ENCODE measurements around the gene SLC1A7.

SLC1A7 gene

GRCh38 chr1:53174971-53175913, 32.8 kb upstream of the SLC1A7 start:
- no peak for DNase-seq (ENCODE audit: low read depth in 1 of 2, low spot score in 1 of 2)
- no peak for TF ChIP-seq JUND (IDR thresholded peaks at IDR 0.05; ENCODE audit: low read depth)
- in situ Hi-C loops (cut with HindIII; ENCODE audit: low pct_unique_long_range_greater_than_20kb, low sequenced_read_pairs): no loop called here

- in situ Hi-C loops (cut with HindIII; ENCODE audit: low pct_unique_long_range_greater_than_20kb, low sequenced_read_pairs): no loop called here
- no peak for TF ChIP-seq JUND (IDR thresholded peaks at IDR 0.05; ENCODE audit: low read depth)
- peak in 1 of 2 experiments; percentile 27 for DNase-seq (ENCODE audit: low read depth in 1 of 2, low spot score in 1 of 2)
These were observed 30.1 kb upstream of the SLC1A7 start for GRCh38 chr1:53172426-53173128.

DNA sequence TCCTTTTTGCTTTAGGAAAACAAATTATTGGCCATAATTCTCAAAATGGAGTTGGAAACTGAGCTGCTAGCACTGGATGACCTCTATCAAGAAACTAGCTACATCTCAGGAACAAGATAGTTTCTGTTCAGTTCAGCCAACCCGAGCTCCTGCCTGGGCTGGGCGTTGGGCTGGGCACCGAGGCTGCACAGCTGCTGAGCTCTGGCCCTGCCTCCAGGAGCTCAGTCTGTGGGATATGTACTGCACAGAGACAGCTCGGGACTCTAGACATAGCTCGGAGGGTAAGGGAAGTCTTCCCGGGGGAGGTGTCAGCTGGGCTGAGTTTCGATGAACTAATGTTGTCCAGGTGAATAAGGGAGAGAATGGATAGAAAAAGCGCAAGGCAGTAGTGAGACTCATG, 24.5 kb upstream of the SLC1A7 start:
- in situ Hi-C loops (cut with HindIII; ENCODE audit: low pct_unique_long_range_greater_than_20kb, low sequenced_read_pairs): no loop called here
- TF ChIP-seq JUND (IDR thresholded peaks at IDR 0.05; ENCODE audit: low read depth): no peak
- DNase-seq (ENCODE audit: low read depth in 1 of 2, low spot score in 1 of 2): no peak

GRCh38 chr1:53166366-53166765, 23.9 kb upstream of the SLC1A7 start:
- TF ChIP-seq JUND (IDR thresholded peaks at IDR 0.05; ENCODE audit: low read depth): no peak
- in situ Hi-C loops (cut with HindIII; ENCODE audit: low pct_unique_long_range_greater_than_20kb, low sequenced_read_pairs): no loop called here
- no peak for DNase-seq (ENCODE audit: low read depth in 1 of 2, low spot score in 1 of 2)

DNA sequence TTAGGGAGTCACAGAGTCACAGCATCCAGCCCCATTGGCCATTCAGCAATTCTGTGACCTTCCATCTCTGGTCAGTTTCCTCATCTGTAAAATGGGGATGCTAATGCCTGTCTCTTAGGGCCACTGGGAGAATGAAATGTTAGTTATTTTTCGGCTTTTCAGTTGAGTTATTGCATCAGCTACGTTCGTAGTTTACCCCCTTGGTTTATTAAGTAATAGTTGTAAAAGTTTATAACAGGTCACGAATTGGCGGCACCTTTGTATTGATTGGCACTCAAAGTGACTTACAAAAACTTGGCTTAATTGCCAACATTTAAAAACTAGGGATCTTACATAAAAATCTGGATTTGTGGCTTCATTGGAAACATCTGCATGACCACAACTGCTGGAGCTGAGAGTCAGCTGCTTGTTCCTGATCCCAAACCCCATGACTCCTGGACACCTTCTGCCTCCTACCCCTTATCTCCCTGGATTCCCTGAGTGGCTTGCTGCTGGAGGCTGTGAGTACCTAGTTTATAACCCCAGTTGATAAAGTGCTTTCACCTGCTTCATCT, 23.0 kb upstream of the SLC1A7 start:
- no peak for TF ChIP-seq JUND (IDR thresholded peaks at IDR 0.05; ENCODE audit: low read depth)
- in situ Hi-C loops (cut with HindIII; ENCODE audit: low pct_unique_long_range_greater_than_20kb, low sequenced_read_pairs): no loop called here
- DNase-seq (ENCODE audit: low read depth in 1 of 2, low spot score in 1 of 2): no peak

- TF ChIP-seq JUND (IDR thresholded peaks at IDR 0.05; ENCODE audit: low read depth): no peak
- in situ Hi-C loops (cut with HindIII; ENCODE audit: low pct_unique_long_range_greater_than_20kb, low sequenced_read_pairs): no loop called here
- DNase-seq (ENCODE audit: low read depth in 1 of 2, low spot score in 1 of 2): no peak
These were observed 20.9 kb upstream of the SLC1A7 start for GRCh38 chr1:53163291-53163768.

DNA sequence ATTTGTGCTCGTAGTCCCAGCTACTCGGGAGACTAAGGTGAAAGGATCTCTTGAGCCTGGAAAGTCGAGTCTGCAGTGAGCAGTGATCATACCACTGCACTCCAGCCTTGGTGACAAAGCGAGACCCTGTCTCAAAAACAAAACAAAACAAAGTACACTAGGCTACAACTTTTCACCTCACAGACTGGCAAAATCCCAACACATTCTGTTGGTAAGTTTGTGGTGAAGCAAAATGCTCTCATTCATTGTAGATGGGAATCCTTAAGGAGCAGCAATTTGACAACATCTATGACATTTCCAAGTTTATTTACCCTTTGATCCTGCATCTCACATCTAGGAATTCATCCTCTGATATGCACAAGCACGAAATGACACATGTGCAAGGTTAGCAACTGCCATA, 20.2 kb upstream of the SLC1A7 start:
- DNase-seq (ENCODE audit: low read depth in 1 of 2, low spot score in 1 of 2): no peak
- TF ChIP-seq JUND (IDR thresholded peaks at IDR 0.05; ENCODE audit: low read depth): no peak
- in situ Hi-C loops (cut with HindIII; ENCODE audit: low pct_unique_long_range_greater_than_20kb, low sequenced_read_pairs): no loop called here

GRCh38 chr1:53160924-53161378, 18.5 kb upstream of the SLC1A7 start:
- in situ Hi-C loops (cut with HindIII; ENCODE audit: low pct_unique_long_range_greater_than_20kb, low sequenced_read_pairs): no loop called here
- no peak for DNase-seq (ENCODE audit: low read depth in 1 of 2, low spot score in 1 of 2)
- no peak for TF ChIP-seq JUND (IDR thresholded peaks at IDR 0.05; ENCODE audit: low read depth)

- in situ Hi-C loops (cut with HindIII; ENCODE audit: low pct_unique_long_range_greater_than_20kb, low sequenced_read_pairs): no loop called here
- DNase-seq (ENCODE audit: low read depth in 1 of 2, low spot score in 1 of 2): no peak
- no peak for TF ChIP-seq JUND (IDR thresholded peaks at IDR 0.05; ENCODE audit: low read depth)
These were observed 16.5 kb upstream of the SLC1A7 start for GRCh38 chr1:53158900-53159299.

DNA sequence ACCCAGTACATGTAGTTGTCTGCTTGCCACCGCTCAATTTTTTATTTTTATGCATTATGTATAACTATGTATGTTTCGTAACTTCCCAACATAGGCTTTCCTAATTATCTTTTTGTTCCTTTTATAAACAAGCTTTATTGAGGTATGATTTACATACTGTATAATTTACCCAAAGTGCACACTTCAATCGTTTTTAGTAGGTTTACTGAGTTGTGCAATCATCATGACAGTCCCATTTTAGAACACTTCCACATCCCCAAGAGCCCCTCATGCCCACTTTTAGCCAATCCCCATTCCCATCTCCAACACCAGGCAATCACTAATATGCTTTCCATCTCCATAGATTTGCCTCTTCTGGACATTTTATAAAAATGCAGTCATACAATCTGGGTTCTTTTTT, 14.3 kb upstream of the SLC1A7 start:
- in situ Hi-C loops (cut with HindIII; ENCODE audit: low pct_unique_long_range_greater_than_20kb, low sequenced_read_pairs): no loop called here
- TF ChIP-seq JUND (IDR thresholded peaks at IDR 0.05; ENCODE audit: low read depth): no peak
- no peak for DNase-seq (ENCODE audit: low read depth in 1 of 2, low spot score in 1 of 2)

- DNase-seq (ENCODE audit: low read depth in 1 of 2, low spot score in 1 of 2): no peak
- in situ Hi-C loops (cut with HindIII; ENCODE audit: low pct_unique_long_range_greater_than_20kb, low sequenced_read_pairs): no loop called here
- TF ChIP-seq JUND (IDR thresholded peaks at IDR 0.05; ENCODE audit: low read depth): no peak
These were observed 13.5 kb upstream of the SLC1A7 start for GRCh38 chr1:53155945-53156344.

- in situ Hi-C loops (cut with HindIII; ENCODE audit: low pct_unique_long_range_greater_than_20kb, low sequenced_read_pairs): no loop called here
- no peak for DNase-seq (ENCODE audit: low read depth in 1 of 2, low spot score in 1 of 2)
- no peak for TF ChIP-seq JUND (IDR thresholded peaks at IDR 0.05; ENCODE audit: low read depth)
These were observed 13.1 kb upstream of the SLC1A7 start for GRCh38 chr1:53155534-53155933.
